Activated naive CD4-positive, alpha-beta T cell treated with anti-CD3 and anti-CD28 coated beads, Interleukin-2, amount 50 U/mL, for 72 hours (primary cell): ENCODE measurements around the gene ANO9. TPM values are rescaled to one million over a fixed set of nuclear protein-coding genes. Genes with fewer than 3 reads are reported as not detected.
"Not testable (repeated sequence)": the region's sequence is repeated elsewhere in the genome, so short reads cannot be mapped to it uniquely, and the experiment has no call there.

Source experiments
- ATAC-seq, 2 donors: fragments of 150-1000 bp; cut with Tn5 transposase; 2 replicates each; pipeline ENCODE4 v1.10.0; 2021; ENCODE audit warnings: mild to moderate bottlenecking in 2 of 2, moderate library complexity in 2 of 2
- DNase-seq, 2 donors: peaks; one replicate each; pipeline ENCODE4 v3.0.0; 2021 to 2022; ENCODE audit warnings: low spot score in 2 of 2
- H3K27ac Mint-ChIP-seq, 2 donors: one replicate each; pipeline ENCODE4 v1.8.0; 2022; ENCODE audit warnings: mild to moderate bottlenecking in 2 of 2, mixed read lengths in 2 of 2
- H3K36me3 Mint-ChIP-seq, 2 donors: one replicate each; pipeline ENCODE4 v1.8.0; 2022; ENCODE audit warnings: mixed read lengths in 2 of 2
- H3K9me3 Mint-ChIP-seq, 2 donors: one replicate each; pipeline ENCODE4 v1.8.0; 2022; ENCODE audit warnings: mixed read lengths in 2 of 2
- total RNA-seq, 2 donors: library from RNA; stranded (reverse); gene quantifications; one replicate each; pipeline ENCODE4 v1.2.3, GENCODE V29; 2022

The ANO9 gene
- total RNA-seq, 2 donors from 2014 or later, result 61.2 to 69.3 TPM

DNA sequence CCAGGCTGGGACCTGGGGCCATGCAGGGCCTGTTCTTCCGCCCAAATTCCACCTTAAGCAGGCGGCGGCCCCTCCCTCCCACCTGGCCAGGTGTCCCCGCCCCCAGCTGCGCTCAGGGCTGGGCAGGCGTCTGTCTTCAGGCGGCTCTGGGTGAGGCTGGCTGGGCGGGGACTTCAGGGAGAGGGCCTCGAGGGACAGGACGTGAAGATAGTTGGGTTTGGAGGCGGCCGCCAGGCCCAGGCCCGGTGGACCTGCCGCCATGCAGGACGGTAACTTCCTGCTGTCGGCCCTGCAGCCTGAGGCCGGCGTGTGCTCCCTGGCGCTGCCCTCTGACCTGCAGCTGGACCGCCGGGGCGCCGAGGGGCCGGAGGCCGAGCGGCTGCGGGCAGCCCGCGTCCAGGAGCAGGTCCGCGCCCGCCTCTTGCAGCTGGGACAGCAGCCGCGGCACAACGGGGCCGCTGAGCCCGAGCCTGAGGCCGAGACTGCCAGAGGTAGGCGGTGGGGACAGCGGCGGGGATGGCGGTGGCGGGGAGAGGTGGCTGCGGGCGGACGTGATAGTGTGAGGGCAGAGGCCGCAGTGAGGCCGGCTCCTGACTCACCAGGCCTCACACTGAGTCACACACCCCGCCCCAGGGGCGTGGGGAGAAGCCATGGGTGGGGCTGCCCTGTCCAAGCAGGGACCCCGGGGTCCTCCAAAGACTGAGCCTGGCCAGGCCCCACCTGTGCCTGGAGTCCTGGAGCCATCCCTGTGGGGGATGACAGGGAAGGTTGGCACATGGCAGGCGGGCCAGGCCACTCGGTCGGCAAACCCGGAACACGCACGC is 47.6 kb downstream of the ANO9 start, which contains the start of gene PKP3:
Gene PKP3 (plus strand): TSS at position 176 of the 824 bp plus-strand sequence. CDS start 84 bp downstream, at position 260.
- ATAC-seq, result no peak
- DNase-seq, result no peak
- no peaks in the 10 kb centered on the region for H3K36me3 Mint-ChIP-seq
- H3K27ac Mint-ChIP-seq, result no peak within 1 kb of the TSS
- peaks cover 0 to 4% of the 10 kb centered on the region in 2 donors for H3K9me3 Mint-ChIP-seq

DNA sequence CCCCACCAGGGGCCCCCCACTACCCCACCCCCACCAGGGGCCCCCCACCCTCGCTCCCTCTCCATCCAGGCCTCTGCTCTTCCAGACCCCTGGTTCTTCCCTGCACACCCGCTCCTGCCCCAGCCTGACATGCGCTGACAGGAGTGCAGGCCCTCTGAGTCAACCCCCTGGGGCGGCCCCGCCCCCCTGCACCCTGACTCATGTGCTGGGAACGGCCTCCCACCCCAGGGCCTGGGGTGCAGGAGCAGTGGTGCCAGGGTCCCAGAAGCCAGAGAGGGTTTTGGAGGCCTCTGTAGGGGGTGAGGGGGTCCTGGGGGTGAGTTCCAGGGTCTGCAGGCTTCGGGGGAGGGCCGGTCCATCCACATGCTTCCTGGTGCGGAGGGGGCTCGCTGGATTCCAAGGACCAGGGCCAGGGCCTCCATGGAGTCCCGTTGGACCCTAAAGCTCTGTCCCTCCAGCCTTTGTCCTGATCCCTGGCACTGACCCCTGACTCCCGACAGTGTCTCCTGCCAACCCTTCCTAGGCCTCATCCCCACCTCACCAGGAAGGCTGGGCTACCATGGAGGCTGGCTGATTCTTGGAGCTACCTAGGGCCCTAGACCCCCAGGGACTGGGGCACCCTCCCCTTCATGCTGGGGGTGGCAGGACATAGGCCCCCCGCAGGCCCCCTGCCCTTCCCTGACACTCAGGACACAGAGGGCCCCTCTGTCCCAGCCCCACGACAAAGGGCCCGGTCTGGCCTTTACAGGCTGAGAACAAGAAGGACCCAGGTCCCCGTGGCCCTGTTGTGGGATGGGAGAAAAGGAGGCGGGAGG is 48.4 kb downstream of the ANO9 start:
- Mint-ChIP-seq H3K9me3 (no peaks in the 10 kb centered on the region), H3K27ac (no peak overlapping the region), H3K36me3 (no peaks in the 10 kb centered on the region)
- DNase-seq (no peak), ATAC-seq (no peak)

DNA sequence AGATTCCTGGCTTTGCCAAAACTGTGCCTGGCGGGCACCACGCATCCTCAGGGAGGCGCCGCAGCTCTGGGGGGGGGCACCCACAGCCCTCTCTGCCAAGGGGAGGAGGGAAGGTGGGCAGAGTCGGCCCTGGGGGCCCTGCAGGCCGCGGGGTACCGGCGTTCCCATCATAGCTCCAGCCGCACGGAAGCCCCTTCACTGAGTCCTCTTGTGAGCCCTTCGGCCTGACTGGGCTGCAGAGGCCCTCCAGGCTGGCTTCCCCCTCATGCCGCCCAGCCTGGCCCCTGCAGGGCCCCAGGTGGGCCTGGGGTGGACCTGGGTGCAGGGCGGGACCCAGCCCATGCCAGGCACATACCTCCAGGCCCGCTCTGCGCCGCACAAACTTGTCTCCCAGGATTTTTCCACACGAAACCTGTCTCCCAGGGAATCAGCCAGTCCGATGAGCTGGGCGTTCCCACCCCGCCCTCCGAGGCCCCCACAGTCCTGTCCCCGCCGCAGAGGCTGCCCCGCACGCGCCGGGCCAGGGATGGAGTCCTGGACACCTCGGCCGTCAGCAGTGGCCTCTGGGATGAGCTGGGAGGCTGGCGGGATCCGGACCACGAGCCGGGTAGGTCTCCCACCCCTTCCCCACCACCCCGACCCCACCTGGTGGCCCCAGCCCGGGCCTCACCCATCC is 49.6 kb downstream of the ANO9 start:
- no peak for DNase-seq
- no peak for ATAC-seq

DNA sequence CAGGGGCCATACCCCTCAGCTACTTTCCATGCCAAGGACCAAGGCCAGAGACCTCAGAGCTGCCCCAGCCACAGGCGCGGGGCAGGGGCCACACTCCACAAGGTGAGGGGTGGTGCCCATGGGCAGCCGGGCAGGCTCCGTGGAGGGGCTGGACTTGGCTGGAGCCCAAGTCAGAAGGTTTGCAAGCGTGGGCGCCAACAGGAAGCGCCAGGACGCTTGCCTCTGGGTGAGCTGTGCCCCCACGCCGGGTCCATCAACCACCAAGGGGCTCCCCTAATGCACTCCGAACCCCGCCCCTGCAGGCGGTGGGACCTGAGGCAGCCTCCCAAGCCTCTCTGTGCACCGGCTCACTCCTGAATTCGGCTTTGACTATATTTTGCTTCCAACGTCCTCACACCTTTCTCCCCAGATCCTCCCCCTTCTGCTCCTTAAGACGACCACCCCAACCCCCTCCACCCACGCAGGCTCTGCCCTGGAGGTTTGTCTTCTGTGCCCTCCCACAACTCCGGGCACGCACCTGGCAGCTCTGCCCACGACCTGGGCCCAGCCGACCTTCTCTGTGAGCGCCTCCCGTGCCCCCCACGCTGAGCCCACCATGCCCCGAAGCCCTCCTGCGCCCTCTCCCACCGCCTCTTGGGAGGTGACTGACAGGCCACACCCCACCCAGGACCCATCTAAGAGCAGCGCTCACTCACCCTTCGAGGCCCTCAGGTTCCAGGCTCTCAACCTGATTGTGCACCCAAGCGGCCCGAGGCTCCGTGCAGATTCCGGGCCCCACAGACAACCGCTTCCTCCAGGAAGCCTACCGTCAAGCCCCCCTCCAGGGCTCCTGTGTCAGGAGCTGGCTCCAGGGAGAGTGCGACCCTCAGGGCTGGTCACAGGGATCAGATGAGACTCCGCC is 50.4 kb downstream of the ANO9 start:
- Mint-ChIP-seq H3K36me3 (peaks cover 6 to 11% of the 10 kb centered on the region in 2 donors), H3K9me3 (peaks cover 8 to 14% of the 10 kb centered on the region in 2 donors), H3K27ac (no peak overlapping the region)
- ATAC-seq (no peak), DNase-seq (no peak)

More for the DNA sequence above, 49.6 kb downstream of the ANO9 start:
- H3K9me3 Mint-ChIP-seq, result peaks cover under 1 to 6% of the 10 kb centered on the region in 2 donors
- H3K27ac Mint-ChIP-seq, result no peak overlapping the region
- peaks cover 0 to 2% of the 10 kb centered on the region in 2 donors for H3K36me3 Mint-ChIP-seq

DNA sequence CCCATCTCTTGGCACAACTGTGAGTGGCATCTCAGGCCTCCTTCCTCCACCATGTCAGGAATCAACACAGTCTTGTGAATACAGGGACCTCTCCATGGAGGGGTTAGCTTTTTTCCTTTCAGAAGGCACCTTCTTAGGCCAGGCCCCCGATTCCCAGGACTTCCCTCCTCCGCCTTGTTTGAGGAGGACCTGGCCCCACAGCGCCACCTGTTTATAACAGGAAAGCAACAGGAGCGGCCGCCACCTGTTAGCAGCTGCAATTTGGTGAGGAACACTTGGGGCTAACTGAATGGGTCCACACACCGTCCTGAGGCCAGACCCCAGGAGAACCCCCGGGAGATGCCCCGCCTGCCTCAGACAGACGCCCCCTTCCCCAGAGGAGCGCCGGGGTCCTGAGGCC is 51.6 kb downstream of the ANO9 start:
- DNase-seq (no peak), ATAC-seq (no peak)
- peaks cover 8 to 14% of the 10 kb centered on the region in 2 donors for H3K9me3 Mint-ChIP-seq
- no peak overlapping the region for H3K27ac Mint-ChIP-seq
- peaks cover 6 to 11% of the 10 kb centered on the region in 2 donors for H3K36me3 Mint-ChIP-seq

DNA sequence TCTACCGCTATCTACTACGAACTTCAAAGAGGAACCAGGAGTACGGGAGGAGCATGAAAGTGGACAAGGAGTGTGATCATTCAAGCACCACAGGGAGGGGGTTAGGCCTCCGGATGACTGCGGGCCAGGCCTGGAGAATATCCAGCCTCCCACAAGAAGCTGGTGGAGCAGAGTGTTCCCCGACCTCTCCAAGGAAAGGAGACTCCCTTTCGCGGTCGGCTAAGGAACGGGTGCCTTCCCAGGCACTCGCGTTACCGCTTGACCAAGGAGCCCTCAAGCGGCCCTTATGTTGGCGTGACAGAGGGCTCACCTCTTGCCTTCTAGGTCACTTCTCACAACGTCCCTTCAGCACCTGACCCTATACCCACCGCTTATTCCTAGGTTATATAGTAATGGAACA is 52.4 kb downstream of the ANO9 start:
- not testable (repeated sequence) for H3K27ac Mint-ChIP-seq, ATAC-seq, DNase-seq
- Mint-ChIP-seq H3K36me3 (peaks cover 6 to 11% of the 10 kb centered on the region in 2 donors), H3K9me3 (peaks cover 8 to 14% of the 10 kb centered on the region in 2 donors)

DNA sequence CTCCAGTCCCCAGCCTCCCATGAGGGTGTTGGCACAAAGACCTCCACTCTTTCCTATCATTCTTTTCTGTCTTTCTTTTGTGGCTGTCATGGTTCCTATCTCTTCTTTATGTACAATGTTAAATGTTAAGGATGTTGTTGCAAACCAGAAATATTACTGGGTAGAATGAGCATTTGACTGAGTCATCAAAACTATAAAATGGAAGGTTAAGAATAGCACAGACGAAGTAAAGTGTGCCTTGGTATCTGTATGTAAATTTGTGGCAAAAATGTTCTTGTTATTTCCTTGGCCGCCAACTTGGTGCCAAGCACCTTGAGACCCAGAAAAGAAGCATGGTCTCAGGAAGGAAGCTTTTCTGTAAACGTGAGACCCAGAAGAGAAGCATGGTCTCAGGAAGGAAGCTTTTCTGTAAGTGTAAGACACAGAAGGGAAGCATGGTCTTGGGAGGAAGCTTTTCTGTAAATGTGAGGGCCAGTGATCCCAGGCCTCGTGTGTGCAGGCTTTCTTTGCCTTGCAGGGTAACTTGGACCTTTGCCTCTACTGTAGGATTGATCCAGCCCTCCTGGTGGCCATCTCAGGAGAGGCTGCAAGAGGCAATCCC is 54.5 kb downstream of the ANO9 start:
- Mint-ChIP-seq H3K36me3 (peaks cover 6 to 11% of the 10 kb centered on the region in 2 donors), H3K27ac (no peak overlapping the region), H3K9me3 (peaks cover 8 to 14% of the 10 kb centered on the region in 2 donors)
- ATAC-seq (no peak), DNase-seq (no peak)

DNA sequence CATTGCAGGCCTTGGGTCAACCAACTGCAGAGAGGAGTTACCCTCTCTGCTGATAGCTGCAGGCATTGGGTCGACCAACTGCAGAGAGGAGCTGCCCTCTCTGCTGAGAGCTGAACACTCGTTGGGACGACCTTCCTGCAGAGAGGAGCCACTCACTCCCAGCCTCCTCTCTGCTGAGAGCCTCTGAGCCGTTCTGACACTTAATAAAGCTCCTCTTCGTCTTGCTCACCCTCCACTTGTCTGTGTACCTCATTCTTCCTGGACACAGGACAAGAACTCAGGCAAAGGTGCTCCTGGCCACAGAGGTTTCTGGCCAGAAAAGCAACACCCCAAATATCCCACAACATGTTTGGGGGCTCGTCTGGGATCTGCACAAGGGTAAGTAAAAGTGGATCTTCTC is 55.3 kb downstream of the ANO9 start:
- no peak overlapping the region for H3K27ac Mint-ChIP-seq
- H3K36me3 Mint-ChIP-seq, result peaks cover 6 to 11% of the 10 kb centered on the region in 2 donors
- H3K9me3 Mint-ChIP-seq, result peaks cover 8 to 14% of the 10 kb centered on the region in 2 donors
- DNase-seq (no peak), ATAC-seq (no peak)

DNA sequence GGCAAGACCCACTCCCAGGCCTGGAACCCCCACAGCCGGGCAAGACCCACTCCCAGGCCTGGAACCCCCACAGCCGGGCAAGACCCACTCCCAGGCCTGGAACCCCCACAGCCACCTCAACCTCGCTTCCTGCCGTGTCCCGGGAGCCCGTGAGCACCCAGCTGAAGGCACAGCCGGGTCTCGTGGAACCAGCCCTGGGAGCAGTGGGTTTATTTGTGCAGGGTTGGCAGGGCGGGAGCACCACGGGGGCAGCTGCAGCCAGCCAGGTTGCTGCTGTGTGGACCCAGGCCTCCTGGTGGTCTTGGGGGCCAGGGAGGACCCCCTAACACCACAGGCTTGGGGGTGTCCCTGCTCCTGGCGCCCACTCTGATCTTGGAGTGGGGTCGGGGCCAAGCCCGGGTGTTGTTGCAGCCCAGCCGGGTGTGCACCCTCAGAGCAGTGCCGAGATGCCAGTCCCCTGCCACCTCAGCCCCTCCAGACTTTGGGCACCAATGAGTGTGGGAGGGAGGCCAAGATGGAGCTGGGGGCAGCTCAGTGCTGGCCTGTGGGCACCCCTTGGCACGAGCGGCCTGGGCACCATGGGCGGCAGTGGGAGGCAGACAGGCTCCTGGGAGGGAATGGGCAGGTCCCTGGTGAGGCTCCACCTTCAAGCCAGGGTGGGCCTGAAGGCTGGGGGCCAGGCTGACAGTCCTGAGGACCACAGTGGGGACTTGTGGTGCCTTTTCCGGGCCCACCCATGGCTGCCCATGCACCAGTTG is 56.0 kb downstream of the ANO9 start:
- H3K27ac Mint-ChIP-seq, result no peak overlapping the region
- peaks cover 8 to 14% of the 10 kb centered on the region in 2 donors for H3K9me3 Mint-ChIP-seq
- no peak for ATAC-seq

DNA sequence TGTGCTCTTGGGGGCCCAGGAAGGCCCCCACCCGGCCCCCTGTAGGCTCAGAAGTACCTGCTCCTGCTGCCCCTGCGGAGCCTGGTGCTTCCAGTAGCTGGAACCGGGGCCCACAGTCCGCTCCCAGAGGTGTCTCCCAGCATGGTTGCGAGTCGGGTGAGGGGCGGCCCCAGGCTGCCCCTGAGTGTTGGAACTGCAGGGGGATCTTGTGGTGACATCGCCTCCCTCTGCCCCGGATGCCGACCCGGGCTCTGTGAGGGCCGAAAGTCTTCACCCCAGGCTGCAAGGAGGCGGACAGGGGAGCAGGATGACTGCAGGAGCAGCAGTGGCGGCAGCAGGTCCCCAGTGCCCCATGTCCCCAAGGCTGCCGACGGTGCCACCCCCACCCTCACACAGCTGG is 57.3 kb downstream of the ANO9 start:
- Mint-ChIP-seq H3K9me3 (peaks cover 8 to 14% of the 10 kb centered on the region in 2 donors), H3K36me3 (peaks cover 6 to 11% of the 10 kb centered on the region in 2 donors), H3K27ac (no peak overlapping the region)
- DNase-seq (no peak), ATAC-seq (no peak)

More for the DNA sequence above, 56.0 kb downstream of the ANO9 start:
- no peak for DNase-seq
- H3K36me3 Mint-ChIP-seq, result peaks cover 6 to 11% of the 10 kb centered on the region in 2 donors

DNA sequence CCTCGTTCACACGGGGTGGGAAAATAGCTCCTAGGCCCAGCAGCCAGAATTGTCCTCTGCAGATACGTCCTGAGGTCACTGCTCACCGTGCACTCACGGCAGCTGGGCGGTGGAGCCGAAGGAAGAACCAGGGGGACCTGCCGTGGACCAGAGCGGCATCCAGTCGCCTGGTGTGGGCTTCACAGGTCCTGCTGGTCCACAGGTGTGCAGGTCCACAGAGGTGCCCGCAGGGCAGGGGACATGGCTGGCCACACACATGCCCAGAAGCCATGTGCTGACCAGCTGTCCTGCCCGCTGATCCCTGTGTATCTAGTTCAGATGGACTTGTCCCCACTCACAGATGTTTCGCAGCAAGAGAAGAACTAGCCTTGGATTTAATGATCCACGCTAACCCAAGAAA is 58.4 kb downstream of the ANO9 start:
- Mint-ChIP-seq H3K9me3 (peaks cover 8 to 14% of the 10 kb centered on the region in 2 donors), H3K27ac (peak overlapping the region in 1 of 2 donors; percentile 2), H3K36me3 (peaks cover 6 to 11% of the 10 kb centered on the region in 2 donors)
- ATAC-seq (no peak), DNase-seq (no peak)

DNA sequence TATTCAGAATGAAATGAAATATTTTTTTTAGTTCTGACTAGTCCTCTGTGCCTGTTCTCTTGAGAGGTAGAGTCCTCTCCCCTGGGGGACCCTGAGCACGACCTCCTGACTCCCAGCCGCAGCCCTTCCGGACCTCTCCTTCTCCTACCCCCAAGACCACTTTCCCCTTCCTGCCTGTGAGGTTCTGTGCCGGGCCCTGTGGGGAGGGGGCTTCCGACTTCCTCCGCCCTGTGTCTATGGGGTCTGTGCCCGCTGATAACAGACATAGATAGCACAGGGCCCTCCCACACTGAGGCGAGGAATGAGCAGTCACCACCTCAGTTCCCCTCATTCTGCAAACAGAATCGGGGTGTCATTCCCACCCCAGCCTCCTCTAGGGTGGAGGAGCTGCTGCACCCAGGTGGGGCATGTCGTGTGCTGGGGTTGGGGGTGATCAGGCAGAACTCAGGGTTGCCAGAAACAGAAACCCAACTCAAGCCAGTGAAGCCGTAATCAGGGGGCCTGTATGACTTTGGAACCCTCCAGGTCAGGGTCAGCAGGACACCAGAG is 59.7 kb downstream of the ANO9 start:
- H3K27ac Mint-ChIP-seq, result no peak overlapping the region
- DNase-seq (no peak), ATAC-seq (no peak)
- peaks cover 6 to 7% of the 10 kb centered on the region in 2 donors for H3K9me3 Mint-ChIP-seq
- peaks cover 6 to 8% of the 10 kb centered on the region in 2 donors for H3K36me3 Mint-ChIP-seq

DNA sequence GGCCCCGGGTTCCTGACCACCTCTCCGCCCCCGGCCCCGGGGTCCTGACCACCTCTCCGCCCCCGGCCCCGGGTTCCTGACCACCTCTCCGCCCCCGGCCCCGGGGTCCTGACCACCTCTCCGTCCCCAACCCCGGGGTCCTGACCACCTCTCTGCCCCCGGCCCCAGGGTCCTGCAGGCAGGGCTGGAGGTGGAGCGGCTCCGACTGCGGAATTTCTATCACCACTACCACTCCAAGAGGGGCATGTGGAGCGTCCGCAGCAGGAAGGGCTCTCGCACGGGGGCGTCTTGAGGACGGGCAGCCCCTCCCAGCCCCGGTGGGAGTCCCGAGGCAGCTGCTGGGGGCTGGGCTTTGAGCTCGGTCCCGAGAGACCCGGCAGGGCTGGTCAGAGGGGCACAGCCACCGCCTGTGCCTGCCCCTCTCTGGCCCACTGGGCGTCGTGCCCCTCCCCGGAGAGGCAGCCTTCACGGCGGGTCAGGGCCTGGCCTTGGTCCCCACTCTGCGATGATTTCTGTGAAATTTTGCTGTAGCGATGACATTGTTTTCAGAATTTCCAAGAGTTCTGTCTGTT is 60.2 kb downstream of the ANO9 start:
- Mint-ChIP-seq H3K27ac (no peak overlapping the region), H3K36me3 (peaks cover 1 to 2% of the 10 kb centered on the region in 2 donors), H3K9me3 (peaks cover under 1 to 1% of the 10 kb centered on the region in 2 donors)
- ATAC-seq, result no peak
- no peak for DNase-seq

DNA sequence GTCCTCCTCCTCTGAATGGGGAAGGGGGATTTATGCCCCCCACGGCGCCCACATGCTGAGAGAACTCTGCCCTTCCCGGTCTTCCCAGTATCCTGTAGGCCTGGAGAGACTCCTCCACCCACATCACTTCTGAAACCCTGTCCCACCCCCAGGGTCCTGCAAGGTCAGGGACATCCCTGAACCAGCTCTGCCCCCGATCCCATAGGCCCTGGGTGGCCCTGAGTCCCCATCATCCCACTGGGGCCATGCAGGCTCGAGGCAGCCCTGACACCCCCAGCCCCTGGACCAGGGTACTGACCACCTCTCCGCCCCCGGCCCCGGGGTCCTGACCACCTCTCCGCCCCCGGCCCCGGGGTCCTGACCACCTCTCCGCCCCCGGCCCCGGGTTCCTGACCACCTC is 60.8 kb downstream of the ANO9 start:
- Mint-ChIP-seq H3K36me3 (no peaks in the 10 kb centered on the region), H3K27ac (no peak overlapping the region), H3K9me3 (no peaks in the 10 kb centered on the region)
- ATAC-seq (no peak), DNase-seq (no peak)
